SIG-M5 treated with dmso at 0.1 percent for 504 hours (cell line): Measurements from ENCODE around the gene LYVE1.

ENCODE experiments used
- DNase-seq: peaks from one replicate; lab custom pipeline; 2025; ENCODE audit not compliant: unreplicated experiment; lab: John Stamatoyannopoulos, UW

LYVE1 gene

DNA sequence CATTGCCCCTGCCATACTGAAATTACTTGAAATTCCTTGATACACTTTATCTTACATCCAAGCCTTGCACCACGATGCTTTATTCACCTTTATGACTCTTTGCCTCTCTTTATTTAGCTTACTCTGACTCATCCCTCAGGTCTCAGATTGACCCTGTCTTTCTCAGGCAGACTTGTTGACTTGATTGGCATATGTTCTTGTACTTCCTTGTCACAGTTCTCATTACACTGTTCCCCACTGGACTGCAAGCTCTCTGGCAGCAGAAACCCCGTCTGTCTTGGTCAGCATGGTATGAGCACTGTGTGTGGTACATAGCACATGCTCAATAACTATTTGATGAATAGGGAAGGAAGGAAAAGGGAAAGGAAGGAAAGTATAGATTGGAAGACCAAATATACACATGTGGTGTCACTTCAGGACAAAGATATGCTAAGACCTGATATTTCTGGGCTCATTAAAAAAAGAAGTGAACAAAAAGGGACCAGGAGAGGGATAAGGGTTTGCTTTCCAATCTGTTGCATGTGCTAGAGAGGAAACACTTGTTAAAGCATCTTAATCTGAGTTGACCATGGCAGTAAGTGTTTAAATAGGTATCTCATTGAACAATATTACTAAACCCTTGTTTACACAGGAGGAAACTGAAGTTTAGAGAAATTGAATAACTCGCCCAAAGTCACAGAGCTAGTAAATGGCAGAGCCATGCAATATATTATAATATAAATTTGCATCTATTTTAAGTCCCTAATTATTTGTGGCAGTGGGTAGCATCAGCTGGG lies 7.2 kb downstream of the LYVE1 start:
- no peak for DNase-seq

DNA sequence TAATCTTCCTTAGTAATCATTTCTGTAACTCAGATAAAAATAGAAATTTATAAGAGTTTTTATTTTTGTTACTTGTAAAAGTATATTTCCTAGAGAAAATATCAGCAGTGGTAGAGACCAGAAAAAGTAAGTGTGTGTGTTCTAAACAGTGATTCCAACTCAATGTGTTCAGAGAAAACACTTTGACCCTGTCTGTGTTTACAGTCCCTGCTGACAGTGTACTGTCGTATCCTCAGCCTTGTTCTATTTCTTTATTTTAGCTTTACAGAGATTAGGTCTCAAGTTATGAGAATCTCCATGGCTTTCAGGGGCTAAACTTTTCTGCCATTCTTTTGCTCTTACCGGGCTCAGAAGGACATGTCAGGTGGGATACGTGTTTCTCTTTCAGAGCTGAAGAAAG lies 10.2 kb downstream of the LYVE1 start:
- DNase-seq = no peak

DNA sequence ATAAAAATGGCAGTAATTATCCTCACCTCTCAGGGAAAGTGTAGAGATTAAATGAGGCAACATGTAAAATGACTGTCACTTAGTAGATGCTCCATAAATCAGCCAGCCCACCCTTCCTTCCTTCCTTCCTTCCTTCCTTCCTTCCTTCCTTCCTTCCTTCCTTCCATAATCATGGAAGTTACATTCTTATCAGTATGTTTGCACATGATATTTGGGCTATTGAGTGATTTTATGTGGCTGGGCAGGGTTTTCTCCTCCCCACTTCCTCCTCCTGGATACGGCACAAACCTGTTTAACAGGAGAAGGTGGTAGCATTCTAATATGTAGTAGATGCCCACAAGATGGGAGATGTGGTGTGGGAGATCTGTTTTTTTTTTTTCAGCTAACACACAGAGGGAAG lies 11.9 kb downstream of the LYVE1 start:
- DNase-seq = no peak

DNA sequence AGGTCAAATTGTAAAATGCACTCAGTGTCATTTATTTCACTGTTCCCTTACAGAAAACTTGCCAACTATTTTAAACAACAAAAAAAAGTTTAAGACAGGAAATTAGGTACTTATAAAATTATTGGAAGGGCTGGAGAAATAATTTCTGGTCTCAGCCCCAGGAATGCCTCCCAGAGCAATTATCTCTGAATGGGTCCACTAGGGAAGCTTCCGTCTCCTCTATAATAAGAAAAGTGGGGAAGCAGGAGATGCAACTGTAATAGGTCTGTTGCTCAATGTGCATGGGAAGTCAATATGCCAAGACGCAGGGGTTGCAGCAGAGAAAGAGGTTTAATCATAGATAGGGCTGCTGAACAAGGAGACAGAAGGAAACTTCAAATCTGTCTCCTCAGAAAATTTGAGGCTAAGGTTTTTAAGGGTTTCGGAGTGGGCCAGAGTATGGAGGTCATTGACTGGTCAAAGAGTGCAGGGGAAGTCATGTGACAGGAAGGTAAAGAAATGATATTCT lies 16.6 kb downstream of the LYVE1 start:
- no peak for DNase-seq

DNA sequence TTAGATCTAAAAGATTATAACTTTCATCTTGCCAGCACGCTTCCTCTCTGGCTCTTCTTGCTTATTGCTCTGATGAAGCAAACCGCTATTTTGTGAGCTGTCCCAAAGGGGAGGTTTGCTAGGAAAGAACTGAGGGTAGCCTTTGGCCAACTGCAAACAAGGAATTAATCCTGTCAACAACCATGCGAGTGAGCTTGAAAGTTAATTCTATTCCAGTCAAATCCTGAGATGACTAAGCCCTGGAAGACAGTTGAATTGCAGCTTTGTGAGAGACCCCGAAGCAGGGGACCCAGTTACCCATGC lies 17.2 kb downstream of the LYVE1 start:
- DNase-seq = no peak

DNA sequence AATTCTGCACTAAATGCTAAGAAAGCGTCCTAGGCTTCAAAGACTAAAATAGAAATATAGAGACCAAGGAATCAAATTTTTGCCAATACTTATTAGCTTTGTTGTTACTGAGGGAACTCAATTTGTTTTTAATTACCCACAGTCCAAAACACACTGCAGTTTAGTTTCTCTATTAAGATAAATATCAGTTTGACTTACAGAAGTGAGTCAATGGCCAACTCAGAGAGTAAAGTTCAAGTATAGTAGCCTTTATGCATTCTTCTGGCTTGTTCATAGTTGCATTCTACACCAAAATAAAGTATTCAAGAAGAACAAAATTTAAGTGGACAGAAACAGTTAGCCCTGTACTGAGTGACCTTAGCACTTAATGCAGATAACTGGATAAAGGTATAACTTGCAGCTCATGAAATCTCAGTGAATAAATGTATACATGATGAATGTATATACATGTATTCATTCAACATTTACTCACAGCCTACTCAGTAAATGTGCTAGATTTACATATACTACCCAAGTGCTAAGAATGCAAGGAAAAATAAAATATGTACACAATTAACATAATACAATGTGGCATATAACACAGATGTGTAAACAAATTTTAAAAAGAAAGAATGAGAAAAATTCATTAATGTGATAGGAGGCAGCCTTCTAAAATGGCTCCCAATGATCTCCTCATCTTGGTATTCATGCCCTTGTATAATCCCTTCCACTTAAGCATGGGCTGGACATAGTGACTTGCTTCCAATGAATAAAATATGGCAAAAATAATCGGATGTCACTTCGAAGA lies 17.8 kb downstream of the LYVE1 start:
- no peak for DNase-seq

DNA sequence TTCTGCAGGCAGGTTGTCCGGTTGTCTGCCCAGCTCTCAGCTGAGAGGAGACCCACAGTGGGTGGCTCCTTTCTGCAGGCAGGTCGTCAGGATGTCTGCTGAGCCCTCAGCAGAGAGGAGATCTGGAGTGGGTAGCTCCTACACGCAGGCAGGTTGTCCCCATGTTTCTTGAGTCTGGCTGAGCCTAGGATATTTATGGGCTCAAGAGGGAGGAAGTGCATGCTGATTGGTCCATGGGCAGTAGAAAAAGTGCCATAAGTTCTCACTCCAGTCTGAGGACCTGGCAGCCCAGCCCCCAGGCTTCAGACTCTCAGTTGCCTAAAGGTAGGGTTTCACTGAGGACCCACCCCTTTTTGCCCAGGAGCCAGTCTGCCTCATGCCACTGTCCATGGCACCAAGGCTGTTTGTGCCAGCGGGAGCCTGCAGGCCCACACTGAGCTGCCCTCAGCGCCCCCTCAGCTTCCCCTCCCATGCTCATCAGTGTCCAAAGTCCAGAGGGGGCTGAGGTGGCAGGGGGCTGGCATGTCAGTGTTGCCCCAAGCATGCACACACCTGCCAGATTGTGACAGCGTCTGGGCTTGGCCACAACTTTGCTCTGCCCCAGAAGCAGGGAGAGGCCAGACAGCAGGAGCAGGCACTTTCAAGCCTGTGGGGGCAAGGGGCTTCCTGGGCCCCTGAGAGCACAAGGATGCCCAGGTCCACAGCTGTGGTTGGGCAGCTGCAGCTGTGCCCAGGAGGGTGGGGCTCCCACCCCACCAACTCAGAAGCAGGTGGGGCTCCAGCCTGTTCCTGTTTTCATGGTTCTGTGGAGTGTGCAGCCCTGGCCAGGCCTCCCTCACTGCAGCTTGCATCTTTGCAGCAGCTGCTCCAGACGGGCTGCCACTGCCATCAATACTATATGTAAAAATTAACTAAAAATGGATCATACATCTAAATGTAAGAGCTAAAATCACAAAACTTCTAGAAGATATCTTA lies 23.7 kb downstream of the LYVE1 start:
- DNase-seq = peak; percentile 10

DNA sequence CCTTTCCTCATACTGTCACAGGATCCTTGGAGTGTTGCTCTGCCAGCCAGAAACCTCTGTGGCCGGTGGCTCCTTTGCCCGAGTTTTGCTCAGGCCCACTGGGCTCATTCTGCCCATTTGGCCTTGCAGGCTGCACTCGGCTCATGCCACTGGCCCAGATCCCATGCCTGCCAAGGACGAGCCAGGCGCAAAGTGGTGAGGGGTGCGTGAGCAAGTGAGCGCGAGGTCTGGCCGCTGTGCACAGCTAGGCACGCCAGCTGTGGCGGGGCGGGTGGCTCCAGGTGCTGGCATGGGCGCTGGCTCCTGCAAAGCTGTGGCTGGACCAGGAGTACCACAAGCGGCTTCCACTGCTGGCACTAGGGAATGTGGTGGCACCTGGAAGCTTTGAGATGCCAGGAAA lies 24.7 kb downstream of the LYVE1 start:
- no peak for DNase-seq

DNA sequence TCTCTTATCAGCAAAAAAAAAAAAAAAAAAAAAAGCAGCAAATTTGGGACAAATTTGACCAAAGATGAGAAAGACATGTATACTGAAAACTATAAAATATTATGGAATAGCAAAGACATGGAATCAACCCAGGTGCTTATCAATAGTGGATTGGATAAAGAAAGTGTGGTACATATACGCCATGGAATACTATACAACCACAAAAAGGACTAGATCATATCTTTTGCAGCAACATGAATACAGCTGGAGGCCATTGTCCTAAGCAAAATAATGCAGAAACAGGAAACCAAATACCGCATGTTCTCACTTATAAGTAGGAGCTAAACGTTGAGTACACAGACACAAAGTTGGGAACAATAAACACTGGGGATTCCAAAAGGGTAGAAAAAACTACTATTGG lies 25.7 kb downstream of the LYVE1 start:
- no peak for DNase-seq

DNA sequence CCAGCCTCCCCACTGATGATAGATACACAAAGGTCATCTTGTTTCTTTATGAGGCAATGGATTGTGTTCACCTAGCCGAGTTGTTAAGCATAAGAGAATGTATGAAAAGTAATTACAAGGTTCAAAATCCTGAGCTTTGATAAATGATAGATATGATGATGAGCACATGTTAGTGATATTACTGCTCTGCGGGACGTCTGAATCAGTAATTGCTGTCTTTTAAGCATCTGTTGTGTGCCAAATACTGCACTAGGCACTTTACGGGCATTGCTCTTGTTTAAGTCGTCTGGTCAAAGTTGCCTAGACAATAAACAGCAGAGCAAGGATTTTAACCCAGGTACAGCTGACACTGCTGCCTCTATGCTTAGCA lies 26.9 kb downstream of the LYVE1 start:
- no peak for DNase-seq

DNA sequence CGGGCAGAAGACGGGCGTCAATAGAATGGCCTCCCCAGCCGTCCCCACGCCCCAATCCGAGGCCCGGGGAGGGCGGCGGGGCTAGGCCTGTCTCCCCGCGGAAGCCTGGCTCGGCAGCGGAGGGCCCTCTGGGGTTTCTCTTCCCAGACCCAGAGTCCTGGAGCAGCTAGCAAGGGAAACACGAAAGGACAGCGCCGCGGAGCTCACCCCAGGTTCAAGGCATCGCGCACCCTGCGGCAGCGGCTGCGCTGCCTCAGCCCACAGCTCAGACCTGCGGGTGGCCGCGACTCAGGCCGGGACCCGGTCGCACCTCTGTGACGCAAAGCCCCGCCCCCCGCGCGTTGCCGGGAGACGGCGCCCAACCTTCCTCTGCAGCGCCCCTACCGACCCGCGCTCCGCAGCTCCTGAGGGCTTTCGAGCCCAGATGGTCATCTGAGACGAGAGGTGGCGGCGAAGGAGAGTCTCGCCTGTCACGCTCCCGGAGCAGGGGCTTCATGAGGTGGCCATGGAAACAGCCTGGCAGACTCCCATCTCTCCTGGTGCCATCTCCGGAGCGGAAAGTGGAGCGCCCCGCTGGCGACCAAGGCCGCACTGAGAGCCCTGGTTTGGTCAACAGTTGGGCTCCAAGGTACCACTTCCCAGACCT lies 27.4 kb downstream of the LYVE1 start, which contains the start of gene RNF141:
Gene RNF141 (minus strand): TSS at position 273 of the 646 bp plus-strand sequence. CDS start 7,029 bp downstream, outside the sequence.
- peak; percentile 78 for DNase-seq

DNA sequence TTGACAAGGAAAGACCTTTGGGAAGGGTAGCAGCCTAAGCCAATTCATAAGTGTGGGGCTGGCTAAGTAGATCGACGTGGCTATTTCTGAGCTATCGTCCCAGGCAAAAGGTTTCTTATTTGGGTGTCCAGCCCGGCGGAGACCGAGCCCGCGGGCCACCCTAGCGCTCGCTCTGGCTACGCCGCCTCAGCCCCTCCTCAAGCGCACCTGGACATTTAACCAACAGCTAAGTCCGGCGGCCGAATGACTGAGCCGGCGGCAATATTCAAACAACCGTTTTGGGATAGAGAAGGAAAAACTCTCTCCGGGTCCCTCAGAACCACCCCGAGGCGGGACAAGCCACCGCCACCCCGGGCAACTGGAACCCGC lies 27.9 kb downstream of the LYVE1 start:
- DNase-seq = no peak

DNA sequence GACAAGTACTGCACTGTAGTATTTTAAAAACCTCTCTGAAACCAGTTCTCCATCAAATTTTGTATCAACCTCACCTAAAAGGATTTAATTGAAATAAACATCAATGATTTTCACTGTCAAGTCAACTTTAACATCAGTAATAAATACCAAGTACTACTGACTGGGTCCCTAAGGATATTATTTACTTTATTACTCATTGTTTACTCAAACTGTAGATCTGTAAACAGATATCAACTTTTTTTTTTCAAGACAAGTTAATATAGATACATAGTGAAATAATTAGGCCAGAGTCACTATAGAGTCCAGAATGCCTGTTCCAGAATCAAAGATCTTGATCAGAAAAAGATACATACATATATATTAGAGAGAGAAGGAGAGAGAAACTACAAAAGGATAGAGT lies 29.1 kb downstream of the LYVE1 start:
- DNase-seq = no peak

DNA sequence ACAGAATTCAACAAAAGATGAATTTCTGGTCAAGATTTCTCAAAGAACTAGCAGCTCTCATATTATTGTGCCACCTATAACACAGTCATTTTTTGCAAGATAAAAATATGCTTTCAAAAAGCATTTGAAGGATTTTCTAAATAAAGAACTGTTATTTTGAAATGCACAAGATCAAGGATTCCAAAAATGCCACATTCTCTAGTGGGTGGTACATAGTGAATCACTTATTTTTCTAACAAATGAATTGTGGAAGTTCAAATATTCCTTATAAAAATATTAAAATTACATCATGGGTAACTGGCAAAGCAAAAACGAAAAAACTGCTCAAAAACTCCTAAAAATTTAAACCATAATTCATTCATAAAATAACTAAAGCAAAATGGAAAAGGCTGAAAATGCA lies 29.5 kb downstream of the LYVE1 start:
- DNase-seq = no peak

DNA sequence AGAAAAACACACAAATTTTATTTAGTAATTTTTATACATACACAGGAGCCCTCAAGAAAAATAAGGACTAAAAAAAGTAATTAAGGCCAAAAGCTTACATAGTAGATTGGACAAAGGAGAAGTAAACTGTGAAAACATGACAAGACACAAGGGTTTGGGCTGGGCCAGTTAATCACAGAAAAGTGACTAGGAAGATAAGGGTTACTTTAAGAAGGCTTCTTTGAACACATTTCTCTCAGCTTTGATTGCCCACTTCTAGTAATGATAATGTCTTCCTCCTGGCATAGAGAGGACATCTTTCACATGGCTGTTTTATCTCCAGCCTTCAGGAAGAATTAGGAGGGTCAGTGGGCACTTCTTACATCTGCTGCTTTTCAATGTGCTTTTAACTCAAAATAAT lies 30.9 kb downstream of the LYVE1 start:
- no peak for DNase-seq

DNA sequence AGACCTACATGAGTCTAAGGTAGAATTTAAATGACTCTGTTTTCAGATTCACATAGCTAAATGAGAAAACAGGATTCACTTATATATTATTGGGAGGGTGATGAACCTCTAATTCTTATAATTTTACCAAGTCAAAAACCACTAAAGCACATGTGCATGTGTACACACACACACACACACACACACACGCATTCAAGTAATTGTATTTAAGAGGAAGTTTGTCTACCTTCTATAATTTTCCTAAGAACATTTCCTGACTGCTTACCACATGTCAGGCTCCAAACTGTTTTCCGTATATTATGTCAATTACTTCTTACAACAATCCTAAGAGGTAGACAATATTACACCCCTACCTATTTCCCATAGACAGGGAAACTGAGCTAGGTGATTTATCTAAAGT lies 34.1 kb downstream of the LYVE1 start:
- no peak for DNase-seq

DNA sequence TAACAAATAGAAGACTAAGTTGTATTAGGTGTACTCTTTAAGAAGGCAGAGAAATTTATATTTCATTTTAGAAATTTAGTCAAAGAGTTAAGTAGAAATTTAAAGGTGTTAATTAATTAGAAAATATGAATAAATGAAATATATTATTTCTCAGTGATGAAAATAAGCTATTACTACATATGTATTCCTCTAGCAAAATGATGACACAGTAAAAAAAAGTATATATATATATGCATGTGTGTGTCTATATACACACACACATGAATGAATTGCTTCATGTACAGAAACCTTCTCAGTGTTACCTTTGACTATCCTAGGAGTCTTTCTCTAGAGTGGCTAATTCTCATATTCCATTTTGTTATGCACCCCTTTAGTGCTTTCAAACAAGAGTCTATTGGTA lies 35.1 kb downstream of the LYVE1 start:
- DNase-seq = no peak

DNA sequence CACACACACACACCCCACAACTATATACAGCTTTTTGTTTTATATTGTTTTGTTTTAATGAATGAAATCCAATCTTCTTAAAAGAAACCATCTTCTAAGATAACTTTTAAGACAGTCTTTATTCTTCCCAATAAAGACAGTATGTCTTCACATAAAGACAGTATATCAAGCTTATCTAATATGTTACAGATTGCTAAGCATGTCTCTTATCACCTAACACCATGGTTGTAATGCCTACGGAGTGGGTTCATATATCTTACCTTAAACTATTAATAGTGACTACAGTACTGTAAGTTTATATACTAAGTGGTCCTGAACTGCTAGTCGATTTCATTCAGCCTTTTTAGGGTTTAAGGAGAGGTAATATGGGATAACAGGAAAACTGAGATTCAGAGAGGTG lies 35.9 kb downstream of the LYVE1 start:
- DNase-seq = no peak

DNA sequence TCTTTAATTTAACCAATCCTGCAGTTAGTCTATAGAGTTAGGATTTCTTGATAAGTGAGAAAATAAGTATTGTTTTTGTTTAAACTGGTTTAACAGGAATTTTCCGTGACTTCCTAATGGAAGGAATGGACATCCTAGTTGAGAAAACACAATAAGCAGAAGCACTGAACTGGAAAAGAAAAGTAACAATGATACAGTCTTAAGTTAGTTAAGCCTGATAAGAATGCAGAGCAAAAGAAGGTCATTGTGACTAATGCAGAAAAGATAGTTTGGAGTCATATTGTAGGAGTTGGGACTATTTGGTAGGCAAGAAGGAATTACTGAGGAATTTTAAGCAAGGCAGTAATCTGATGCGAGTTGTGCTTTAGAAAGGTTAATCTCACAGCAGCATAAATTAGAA lies 39.2 kb downstream of the LYVE1 start:
- no peak for DNase-seq

DNA sequence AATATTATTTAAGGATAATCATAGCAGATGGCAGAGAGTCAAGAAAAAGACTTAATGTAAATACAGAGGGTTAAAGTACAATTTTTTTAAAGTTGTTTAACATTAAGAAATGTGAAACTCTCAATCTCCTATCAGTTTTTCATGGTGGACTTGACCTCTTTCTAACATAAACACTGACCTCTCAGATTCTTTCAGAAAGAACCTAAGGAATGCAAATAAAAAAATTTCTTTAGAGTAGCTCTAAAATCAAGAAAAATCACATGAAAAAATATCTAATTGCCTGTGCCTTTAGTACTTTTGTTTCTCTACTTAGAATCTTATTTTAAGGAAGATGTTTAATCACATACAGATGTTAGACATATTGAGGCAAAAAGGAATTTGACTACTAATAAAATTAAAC lies 40.3 kb downstream of the LYVE1 start:
- DNase-seq = no peak
